IPS DF 4.7 (cell line): ENCODE measurements around the gene CYB5R4.

Experiments used
- DNase-seq: peaks from one replicate; pipeline ENCODE4 v3.0.0-alpha.2; 2013; ENCODE audit warnings: low spot score; ENCODE audit errors: extremely low read depth

Gene CYB5R4

GRCh38 chr6:83859410-83860358, at the start of gene CYB5R4:
Gene CYB5R4 (plus strand): TSS chr6:83859689. CDS start chr6:83859783, 94 bp downstream.
- DNase-seq: peak; percentile 89

GRCh38 chr6:83812595-83812994, 46.9 kb upstream of the CYB5R4 start:
- no peak for DNase-seq

- no peak for DNase-seq
Measured at GRCh38 chr6:83815631-83816272, 43.7 kb upstream of the CYB5R4 start.

- DNase-seq: no peak
Measured at GRCh38 chr6:83822629-83823169, 36.8 kb upstream of the CYB5R4 start.

GRCh38 chr6:83824388-83824801, 35.1 kb upstream of the CYB5R4 start:
- no peak for DNase-seq

GRCh38 chr6:83824831-83825230, 34.7 kb upstream of the CYB5R4 start:
- no peak for DNase-seq

- no peak for DNase-seq
Measured at GRCh38 chr6:83827050-83827449, 32.4 kb upstream of the CYB5R4 start.

- DNase-seq: no peak
Measured at GRCh38 chr6:83838727-83839126, 20.8 kb upstream of the CYB5R4 start.

- no peak for DNase-seq
Measured at GRCh38 chr6:83844170-83844569, 15.3 kb upstream of the CYB5R4 start.

GRCh38 chr6:83846291-83846690, 13.2 kb upstream of the CYB5R4 start:
- DNase-seq: no peak

- no peak for DNase-seq
Measured at GRCh38 chr6:83847179-83847578, 12.3 kb upstream of the CYB5R4 start.

GRCh38 chr6:83849127-83849526, 10.4 kb upstream of the CYB5R4 start:
- DNase-seq: no peak

- DNase-seq: no peak
Measured at GRCh38 chr6:83849610-83850009, 9.9 kb upstream of the CYB5R4 start.

GRCh38 chr6:83852528-83853177, 6.8 kb upstream of the CYB5R4 start:
- no peak for DNase-seq

- DNase-seq: no peak
Measured at GRCh38 chr6:83853178-83854000, 6.1 kb upstream of the CYB5R4 start, which contains the start of gene RIPPLY2. Gene RIPPLY2 (plus strand): TSS chr6:83853360. CDS start chr6:83853417, 57 bp downstream.

- no peak for DNase-seq
Measured at GRCh38 chr6:83854001-83854501, 5.4 kb upstream of the CYB5R4 start.

- DNase-seq: no peak
Measured at GRCh38 chr6:83854766-83855165, 4.7 kb upstream of the CYB5R4 start.

GRCh38 chr6:83860359-83860755, 868 bp downstream of the CYB5R4 start:
- no peak for DNase-seq

GRCh38 chr6:83860782-83861495, 1.4 kb downstream of the CYB5R4 start:
- DNase-seq: no peak
